Activated CD4-positive, alpha-beta T cell treated with anti-CD3 and anti-CD28 coated beads, Interleukin-2, amount 50 U/mL, for 16 hours (primary cell): Measurements from ENCODE around the gene EXD1.
"Not testable (repeated sequence)": the region's sequence is repeated elsewhere in the genome, so short reads cannot be mapped to it uniquely, and the experiment has no call there.

Experiments used
- DNase-seq: peaks from one replicate; pipeline ENCODE4 v3.0.0-alpha.2; 2020

The EXD1 gene

DNA sequence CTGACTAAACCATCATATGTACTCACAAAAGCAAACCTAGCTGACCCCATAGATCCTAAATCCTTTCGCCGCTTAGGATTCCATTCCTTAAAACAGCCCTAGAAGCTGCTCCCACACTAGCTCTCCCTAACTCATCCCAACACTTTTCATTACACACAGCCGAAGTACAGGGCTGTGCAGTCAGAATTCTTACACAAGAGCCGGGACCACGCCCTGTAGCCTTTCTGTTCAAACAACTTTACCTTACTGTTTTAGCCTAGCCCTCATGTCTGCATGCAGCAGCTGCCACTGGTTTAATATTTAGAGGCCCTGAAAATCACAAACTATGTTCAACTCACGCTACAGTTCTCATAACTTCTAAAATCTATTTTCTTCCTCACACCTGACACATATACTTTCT lies 95.0 kb downstream of the EXD1 start:
- DNase-seq, result not testable (repeated sequence)

DNA sequence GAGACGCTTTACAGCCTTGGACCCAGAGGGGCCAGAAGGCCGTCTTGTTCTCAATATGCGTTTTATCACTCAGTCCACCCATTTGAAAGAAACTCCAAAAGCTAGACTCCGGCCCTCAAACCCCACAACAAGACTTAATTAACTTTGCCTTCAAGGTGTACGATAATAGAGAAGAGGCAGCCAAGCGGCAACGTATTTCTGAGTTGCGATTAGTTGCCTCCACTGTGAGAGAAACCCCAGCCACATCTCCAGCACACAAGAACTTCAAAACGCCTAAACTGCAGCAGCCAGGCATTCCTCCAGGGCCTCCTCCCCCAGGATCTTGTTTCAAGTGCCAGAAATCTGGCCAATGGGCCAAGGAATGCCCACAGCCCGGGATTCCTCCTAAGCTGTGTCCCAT lies 97.1 kb downstream of the EXD1 start:
- DNase-seq, result no peak
